ENCODE data around the gene CD200. TPM values are rescaled to one million over a fixed set of nuclear protein-coding genes. Genes with fewer than 3 reads are reported as not detected.

The CD200 gene
- polyA plus RNA-seq, 2 of the 4 experiments (the other 2 are of a cell fraction): not detected

- no peaks in the 10 kb centered on the region for H3K9me3 ChIP-seq
- no peak for DNase-seq (ENCODE audit: low read depth in 1 of 2, low spot score in 1 of 2)
- H3K27ac ChIP-seq: no peak overlapping the region
- POLR2A ChIA-PET: no interaction called here
- no peak overlapping the region for H3K4me3 ChIP-seq
- ATAC-seq: no peak
- TF ChIP-seq FOXS1 (CRISPR knock-in tag; IDR thresholded peaks at IDR 0.05) (no peak), CBX8 (IDR thresholded peaks at IDR 0.05) (no peak), ZNF302 (CRISPR knock-in tag; IDR thresholded peaks at IDR 0.05) (no peak)
- FAIRE-seq: no peak
- H3K4me1 ChIP-seq: no peaks in the 10 kb centered on the region
- CTCF ChIA-PET: no interaction called here
- WGBS (ENCODE audit: missing lambda C conversion rate): 30% methylated on average over 4 of the region's 4 CpGs
- H3K4me2 ChIP-seq: no peak overlapping the region
These were observed 40.5 kb downstream of the CD200 start for GRCh38 chr3:112373476-112373875.

- Histone ChIP-seq H3K4me2 (no peak overlapping the region), H3K27ac (no peak overlapping the region), H3K4me3 (no peak overlapping the region), H3K9me3 (no peaks in the 10 kb centered on the region), H3K4me1 (no peaks in the 10 kb centered on the region)
- DNase-seq (ENCODE audit: low read depth in 1 of 2, low spot score in 1 of 2) (no peak), ATAC-seq (no peak), FAIRE-seq (no peak)
- WGBS (ENCODE audit: missing lambda C conversion rate): 27% methylated on average over 2 of the region's 2 CpGs
- TF ChIP-seq, protein P1, sequence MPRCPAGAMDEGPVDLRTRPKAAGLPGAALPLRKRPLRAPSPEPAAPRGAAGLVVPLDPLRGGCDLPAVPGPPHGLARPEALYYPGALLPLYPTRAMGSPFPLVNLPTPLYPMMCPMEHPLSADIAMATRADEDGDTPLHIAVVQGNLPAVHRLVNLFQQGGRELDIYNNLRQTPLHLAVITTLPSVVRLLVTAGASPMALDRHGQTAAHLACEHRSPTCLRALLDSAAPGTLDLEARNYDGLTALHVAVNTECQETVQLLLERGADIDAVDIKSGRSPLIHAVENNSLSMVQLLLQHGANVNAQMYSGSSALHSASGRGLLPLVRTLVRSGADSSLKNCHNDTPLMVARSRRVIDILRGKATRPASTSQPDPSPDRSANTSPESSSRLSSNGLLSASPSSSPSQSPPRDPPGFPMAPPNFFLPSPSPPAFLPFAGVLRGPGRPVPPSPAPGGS (IDR thresholded peaks at IDR 0.05): no peak
- TF ChIP-seq, protein P2, sequence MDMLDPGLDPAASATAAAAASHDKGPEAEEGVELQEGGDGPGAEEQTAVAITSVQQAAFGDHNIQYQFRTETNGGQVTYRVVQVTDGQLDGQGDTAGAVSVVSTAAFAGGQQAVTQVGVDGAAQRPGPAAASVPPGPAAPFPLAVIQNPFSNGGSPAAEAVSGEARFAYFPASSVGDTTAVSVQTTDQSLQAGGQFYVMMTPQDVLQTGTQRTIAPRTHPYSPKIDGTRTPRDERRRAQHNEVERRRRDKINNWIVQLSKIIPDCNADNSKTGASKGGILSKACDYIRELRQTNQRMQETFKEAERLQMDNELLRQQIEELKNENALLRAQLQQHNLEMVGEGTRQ (IDR thresholded peaks at IDR 0.05): no peak
- TF ChIP-seq NPAS2 (CRISPR knock-in tag; IDR thresholded peaks at IDR 0.05; ENCODE audit: borderline replicate concordance) (no peak), ESRRA (IDR thresholded peaks at IDR 0.05; ENCODE audit: borderline replicate concordance, low read length) (no peak), REST (IDR thresholded peaks at IDR 0.05) (no peak), RNF2 (IDR thresholded peaks at IDR 0.05; ENCODE audit: borderline replicate concordance, low read depth) (no peak), CEBPB (IDR thresholded peaks at IDR 0.05) (no peak)
- POLR2A ChIA-PET: no interaction called here
- CTCF ChIA-PET: no interaction called here
These were observed 41.0 kb downstream of the CD200 start for GRCh38 chr3:112373924-112374323.

- Histone ChIP-seq H3K27ac (no peak overlapping the region), H3K9me3 (no peaks in the 10 kb centered on the region), H3K4me2 (no peak overlapping the region), H3K4me1 (no peaks in the 10 kb centered on the region), H3K4me3 (no peak overlapping the region)
- FAIRE-seq (no peak), ATAC-seq (no peak), DNase-seq (ENCODE audit: low read depth in 1 of 2, low spot score in 1 of 2) (no peak)
- WGBS (ENCODE audit: missing lambda C conversion rate): 55% methylated on average over 5 of the region's 5 CpGs
- TF ChIP-seq TFCP2L1 (CRISPR knock-in tag; IDR thresholded peaks at IDR 0.05) (no peak), HOXB13 (CRISPR knock-in tag; IDR thresholded peaks at IDR 0.05; ENCODE audit: low read depth) (no peak), NPAS2 (CRISPR knock-in tag; IDR thresholded peaks at IDR 0.05; ENCODE audit: borderline replicate concordance) (no peak), NFE2L2 (conservative IDR thresholded peaks at IDR 0.05; ENCODE audit: low read length) (no peak), RARB (CRISPR knock-in tag; IDR thresholded peaks at IDR 0.05) (no peak), CHD4 (IDR thresholded peaks at IDR 0.05; ENCODE audit: borderline replicate concordance) (no peak), MYC (IDR thresholded peaks at IDR 0.05; ENCODE audit: borderline replicate concordance, low read length) (no peak)
- TF ChIP-seq, protein P2 (IDR thresholded peaks at IDR 0.05): no peak
- POLR2A ChIA-PET: no interaction called here
- CTCF ChIA-PET: no interaction called here
These were observed 41.4 kb downstream of the CD200 start for GRCh38 chr3:112374333-112374734.

All from A549 (cell line).